HG03520 (cell line): ENCODE data around the gene LYRM2.
A peak's percentile ranks its signal among the peaks of the same experiment; 100 is the strongest.

ENCODE experiments used
- ATAC-seq: cut with Tn5 transposase; IDR thresholded peaks from one replicate; pipeline ENCODE4 v1.9.1; 2021; ENCODE audit warnings: mild to moderate bottlenecking, moderate library complexity; ENCODE audit not compliant: unreplicated experiment

LYRM2 gene

DNA sequence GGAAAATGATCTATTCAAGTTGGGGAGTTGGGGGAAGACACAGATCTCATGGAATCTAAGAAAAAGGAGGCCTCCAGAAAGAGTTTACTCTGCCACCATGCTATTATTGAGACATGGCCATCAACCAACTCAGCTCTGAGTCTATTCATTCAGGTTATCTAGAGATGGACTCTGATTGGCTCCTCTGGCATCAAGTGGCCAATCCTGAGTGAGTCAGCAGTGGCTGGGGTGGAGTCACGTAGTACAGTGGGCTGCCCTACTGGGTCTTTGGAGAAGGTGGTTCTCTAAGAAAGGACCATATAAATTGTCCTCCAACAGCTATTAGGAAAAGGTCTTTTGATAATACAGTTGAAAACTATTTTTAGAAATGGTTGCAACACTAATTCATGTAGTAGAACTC lies 42.1 kb downstream of the LYRM2 start:
- no peak for ATAC-seq

DNA sequence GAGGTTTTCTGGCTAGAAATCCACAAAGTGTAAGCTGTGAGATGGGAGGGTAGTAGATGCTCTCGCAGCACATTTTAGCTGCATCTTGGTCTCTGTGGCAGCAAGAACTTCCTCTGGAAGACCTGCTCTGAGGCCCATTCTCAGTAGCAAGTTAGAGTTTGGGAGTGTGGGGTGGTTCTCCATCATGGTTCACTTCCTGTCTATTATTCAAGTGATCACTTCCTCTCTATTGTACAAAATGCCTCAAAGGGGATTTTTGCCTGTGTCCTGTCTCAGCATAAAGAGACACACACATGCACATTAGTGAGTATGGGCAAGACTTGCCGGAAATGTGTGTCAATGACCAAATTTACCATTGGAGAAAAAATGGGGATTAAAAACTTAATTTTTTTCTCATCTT lies 42.5 kb downstream of the LYRM2 start:
- ATAC-seq: peak; percentile 90

DNA sequence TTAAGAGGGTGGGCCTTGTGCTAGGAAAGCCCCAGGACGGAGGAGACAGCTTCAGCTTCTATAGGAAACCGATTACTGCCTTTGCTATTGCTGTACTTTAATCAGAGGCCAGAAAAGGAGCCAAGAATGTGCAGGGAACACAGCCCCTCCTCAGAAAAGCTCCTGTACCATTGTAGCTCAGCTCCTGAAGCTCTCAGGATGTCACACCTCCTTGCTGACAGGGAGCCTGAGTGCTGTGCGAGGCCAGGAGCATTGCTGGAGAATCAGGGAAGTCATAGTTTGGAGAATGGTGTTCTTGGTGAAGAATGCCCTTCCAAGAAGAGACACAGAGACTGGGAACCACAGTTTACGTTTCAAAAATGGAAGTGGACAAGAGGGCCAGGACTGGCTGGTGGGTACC lies 46.8 kb downstream of the LYRM2 start:
- no peak for ATAC-seq

DNA sequence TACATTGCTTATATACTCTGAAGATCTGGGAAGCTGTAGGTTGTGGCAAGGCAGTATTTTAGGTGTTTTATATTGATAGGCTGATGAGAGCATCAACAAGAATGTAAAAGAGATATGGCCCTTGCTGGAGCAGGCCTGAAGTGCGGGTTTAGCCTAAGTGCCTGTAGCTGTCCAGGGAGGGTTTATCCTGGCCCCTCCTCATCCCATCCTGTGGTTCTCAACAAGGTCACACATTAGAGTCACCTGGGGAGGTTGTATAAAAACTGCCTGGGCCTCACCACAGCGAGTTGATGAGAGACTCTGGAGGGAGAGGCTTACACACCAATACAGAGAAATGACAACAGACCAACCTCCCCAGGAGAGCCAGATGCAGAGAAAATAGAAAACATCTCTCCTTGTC lies 48.4 kb downstream of the LYRM2 start:
- no peak for ATAC-seq

DNA sequence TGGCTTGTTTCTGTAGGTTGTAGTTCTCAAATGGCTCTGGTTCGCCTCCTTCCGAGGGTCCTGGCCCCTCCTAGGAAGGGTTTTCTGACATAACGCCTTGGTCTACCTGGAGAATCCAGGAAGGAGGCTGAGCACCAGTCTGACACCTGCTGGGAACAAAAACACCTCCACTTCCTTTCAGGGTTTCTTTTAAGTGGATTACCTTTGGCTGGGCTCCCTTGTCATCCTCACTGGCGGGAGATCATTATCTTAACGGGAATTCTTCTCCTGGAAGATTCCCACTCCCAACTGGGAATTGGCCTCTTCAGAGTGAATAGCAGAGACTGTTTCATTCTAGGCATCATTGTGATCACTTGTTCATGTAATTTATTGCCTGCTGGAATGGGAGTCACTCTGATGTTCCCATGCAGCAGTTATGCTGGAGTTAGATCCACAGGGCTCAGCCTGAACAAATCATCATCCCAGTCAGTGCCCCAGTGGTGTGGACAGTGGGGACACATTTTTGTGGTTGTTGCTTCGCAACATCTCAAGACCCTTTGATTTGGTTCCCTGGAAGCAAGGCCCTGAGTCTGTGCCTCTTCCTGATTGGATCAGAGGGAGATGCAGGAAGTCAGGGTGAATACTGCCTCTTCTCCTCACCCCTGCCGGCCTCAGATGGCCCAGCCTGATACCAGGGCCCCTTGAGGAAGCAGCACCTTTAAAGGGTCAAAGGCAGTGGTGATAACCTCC lies 49.1 kb downstream of the LYRM2 start:
- ATAC-seq: no peak

DNA sequence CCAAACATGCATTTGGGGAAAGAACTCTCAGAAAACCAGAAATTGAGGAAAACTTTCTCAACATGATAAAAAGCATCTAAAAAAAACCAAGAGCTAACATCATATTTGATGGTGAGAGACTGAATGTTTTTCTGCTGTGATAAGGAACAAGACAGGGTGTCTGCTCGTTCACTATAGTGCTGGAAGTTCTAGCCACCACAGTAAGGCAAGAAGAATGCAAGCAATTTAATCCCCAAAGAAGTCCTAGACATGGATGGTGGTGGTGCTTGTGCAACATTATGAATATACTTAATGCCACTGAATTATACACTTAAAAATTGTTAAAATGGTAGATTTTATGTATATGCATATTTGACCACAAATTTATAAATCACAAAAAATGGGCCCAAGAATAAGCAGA lies 53.4 kb downstream of the LYRM2 start:
- no peak for ATAC-seq

DNA sequence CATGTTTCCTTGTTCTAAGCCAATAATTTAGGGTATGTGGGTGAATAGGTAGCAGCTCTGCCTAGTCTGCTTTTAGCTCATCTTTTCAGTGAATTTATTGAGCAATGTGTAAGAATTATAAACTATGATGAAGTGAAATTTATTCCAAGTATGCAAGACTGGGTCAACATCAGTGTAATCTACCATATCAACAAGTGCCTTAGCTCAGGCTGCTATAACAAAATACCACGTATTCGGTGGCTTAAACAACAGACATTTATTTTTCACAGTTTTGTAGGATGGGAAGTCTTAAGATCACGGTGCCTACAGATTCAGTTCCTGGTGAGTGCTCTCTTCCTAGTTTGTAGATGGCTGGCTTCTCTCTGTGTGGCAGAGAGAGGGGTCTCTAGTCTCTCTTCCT lies 54.0 kb downstream of the LYRM2 start:
- ATAC-seq: no peak

DNA sequence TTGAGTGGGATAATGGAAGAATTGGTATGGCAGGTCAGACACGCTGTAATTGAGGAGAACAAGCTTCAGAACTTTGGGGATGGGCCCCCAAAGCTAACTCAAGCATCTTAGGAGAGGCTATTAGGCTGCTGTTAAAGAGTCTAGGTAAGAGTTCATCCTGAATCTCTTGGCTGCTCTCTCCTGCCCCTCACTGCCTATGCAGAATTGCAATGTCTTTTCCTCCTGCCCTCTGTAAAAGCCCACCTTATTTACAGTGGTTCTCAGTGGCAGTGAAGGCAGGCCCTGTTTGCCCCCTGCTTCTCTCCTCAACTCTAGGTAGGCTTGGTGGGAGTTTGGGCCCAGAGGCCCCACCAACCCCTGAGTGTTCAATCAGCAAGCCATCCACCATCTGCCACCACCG lies 55.0 kb downstream of the LYRM2 start:
- no peak for ATAC-seq

DNA sequence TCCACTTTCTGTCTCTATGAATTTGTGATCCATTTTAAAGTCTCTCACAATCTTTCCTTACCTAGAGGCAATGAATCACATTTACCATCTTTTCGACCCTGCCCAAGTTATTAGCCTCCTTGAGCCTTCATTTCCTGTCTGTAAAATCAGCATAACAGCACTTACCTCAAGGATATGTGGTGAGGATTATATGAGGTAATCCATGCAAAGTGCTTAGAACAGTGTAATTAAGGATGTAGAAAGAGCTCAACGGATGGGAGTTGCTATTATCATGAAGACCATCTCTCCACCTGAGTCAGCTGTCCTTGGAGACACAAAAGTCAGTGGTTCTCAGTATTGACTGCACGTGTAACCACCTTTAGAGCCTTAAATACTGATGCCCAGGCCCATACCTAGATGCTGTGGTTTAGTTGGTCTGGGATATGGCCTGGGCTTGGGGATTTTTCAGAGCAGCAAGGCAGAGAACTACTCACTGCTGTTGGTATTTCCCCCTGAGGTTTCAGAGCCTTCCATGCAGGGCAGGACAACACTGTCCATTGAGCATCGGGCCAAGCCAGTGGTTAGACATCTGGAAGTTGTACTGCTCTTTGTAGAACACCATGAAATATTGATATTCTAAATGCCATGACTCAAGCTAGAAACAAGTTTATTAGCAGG lies 55.8 kb downstream of the LYRM2 start:
- no peak for ATAC-seq

DNA sequence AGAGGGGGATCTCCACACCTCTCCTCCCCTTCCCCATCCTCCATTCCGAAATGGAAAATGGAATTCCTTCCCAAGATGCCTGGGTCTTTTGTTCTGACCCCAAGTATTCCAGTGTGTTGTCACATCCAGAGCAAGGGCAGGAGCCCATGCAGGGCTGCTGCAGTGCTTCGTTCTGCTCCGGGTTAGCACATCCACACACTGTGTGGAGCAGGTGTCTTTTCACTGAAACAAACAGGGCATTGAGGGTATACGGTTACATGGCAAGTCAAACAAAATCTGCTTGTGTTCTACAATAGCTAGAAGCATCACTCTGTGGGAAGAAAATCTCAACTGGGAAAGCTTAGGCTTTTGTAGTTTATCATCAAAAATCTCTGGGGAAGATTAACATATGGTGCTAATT lies 56.9 kb downstream of the LYRM2 start:
- ATAC-seq: no peak

DNA sequence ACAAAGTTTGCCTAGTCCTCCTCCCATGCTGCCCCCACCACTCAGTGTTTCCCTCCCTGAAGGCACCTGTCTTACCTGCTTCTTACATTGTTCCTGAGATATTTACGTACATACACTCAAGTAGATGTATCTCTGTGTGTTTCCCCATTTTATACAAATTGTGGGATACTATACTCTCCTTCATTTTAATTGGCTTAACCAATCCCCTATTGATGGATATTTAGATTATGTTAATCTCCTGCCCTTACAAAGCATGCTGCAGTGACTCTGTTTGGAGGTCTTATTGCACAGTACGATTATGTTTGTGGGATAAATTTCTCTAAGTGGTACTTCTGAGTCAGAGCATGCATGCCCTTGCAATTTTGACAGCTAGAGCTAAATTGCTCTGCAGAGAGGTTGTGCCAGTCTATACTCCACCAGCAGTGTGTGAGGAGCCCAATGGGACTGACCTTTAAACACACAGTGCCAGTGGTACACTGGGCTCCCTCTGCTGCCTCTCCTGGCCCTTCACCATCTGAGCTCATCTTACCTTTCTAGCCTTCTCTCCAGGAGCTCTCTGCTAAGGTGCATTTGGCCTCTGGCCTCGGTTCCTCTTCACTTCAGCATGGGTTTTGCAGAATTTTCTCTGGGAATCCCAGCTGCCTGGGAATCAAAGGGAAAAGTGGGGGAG lies 57.4 kb downstream of the LYRM2 start:
- ATAC-seq: no peak

DNA sequence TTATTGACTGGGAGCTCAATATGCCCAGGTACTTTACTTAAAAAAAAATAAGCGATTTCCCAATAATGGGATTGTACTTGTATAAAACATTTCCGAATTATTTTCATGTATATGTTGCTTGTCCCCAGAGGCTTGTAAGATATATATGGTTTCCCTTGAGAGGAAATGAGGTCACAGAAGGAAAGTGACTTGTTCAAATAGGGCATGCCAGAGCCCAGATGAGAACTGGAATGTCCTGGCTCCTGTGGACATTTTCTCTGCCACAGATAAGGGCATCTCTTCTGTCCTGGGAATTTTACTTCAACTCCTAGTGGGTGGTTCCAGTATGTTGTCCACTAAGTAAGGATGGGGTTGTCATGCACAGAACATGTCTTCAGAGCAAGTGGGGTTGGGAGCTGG lies 63.0 kb downstream of the LYRM2 start:
- ATAC-seq: no peak

DNA sequence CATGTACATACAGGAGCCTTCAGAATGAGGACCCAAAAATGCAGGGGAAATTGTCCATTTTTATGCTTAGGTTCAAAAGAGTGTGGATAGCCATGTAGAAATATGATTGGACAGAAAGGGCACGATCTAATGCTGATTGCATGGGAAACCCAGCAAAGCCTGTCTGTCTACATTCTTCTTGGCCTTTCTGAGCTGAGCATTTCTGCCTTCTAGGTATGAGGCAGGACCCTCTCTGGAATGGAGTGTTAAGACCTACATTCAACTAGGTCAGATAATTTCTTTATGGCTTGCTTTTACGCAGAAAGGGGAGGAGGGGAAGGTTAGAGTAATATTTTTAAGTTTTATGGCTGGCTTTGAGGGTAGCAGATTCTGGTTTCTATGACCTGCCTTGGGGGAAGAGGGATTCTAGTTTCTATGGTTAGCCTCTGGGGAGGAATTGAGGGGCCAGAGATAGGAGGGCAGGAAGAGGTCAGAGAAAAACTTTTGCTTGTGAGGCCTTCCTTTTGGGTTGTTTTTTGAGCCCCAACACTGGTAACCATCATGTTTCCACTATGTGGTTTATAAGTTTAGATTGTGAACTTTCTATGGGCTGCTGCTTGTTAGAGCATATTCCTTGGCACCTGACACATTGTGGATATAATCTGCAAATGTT lies 63.5 kb downstream of the LYRM2 start:
- no peak for ATAC-seq

DNA sequence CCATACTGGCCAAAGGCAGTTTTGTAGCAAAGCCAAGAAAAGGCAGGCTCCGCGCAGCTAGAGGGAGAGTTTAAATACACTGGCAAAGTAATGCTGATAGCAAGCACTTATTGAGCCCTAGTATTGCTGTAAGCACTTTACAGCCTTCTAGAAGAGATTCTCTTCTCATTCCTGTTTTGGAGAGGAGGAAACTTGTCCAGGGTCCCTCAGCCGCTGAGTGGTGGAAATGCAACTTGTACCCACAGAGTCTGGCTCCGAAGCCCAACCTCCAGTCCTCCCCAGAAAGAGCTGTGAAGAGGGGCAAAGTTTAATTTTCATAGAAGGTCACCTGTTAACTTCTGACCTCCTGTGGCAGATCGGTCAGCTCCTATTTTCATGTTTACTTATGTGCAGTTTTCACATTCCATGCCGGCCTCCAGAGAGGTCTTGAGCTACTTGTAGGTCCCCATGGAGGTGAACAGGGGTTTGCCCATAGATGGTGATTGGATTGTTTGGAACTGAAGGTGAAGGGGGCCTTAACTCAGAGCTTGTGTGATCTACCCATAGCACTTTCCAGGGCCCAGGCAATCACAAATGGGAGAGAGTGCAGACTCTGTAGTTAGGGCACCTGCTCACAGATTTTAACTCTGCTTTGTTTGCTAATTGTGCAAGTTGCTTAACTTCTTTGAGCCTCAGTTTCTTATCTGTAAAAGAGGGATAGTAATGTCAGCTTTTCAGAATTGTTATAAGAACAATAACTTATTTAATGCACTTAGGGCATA lies 70.7 kb downstream of the LYRM2 start:
- no peak for ATAC-seq

DNA sequence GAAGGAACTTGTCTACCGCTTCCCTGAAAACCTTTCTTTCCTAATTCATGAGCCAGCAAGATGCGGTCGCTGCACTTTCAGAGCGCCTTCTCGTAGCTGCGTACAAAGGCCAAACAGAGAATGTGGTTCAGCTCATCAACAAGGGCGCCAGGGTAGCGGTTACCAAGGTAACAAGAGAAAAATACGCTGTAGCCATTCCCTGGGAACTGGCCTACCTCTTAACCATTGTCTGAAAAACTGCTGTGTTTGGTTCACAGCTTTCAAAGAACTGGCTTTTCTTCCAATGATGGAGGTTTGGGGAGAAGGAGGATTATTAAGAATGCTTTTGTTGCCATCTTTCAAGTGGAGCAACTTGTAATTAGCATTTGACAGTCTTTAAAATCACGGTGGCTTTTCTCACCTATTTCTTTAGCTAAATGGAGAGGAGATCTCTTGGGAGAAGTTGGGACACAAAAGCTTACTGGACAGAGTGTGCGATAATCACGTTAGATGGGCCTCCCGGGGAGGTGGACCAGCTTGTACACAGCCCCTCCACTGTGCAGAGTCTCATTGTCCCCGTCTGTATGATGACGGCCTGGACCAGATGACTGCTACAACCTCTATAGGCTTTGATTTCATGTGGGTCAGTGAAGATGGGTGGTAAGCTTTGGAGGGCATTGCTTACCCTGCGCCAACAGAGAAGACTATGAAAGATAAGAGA lies 71.5 kb downstream of the LYRM2 start:
- no peak for ATAC-seq

DNA sequence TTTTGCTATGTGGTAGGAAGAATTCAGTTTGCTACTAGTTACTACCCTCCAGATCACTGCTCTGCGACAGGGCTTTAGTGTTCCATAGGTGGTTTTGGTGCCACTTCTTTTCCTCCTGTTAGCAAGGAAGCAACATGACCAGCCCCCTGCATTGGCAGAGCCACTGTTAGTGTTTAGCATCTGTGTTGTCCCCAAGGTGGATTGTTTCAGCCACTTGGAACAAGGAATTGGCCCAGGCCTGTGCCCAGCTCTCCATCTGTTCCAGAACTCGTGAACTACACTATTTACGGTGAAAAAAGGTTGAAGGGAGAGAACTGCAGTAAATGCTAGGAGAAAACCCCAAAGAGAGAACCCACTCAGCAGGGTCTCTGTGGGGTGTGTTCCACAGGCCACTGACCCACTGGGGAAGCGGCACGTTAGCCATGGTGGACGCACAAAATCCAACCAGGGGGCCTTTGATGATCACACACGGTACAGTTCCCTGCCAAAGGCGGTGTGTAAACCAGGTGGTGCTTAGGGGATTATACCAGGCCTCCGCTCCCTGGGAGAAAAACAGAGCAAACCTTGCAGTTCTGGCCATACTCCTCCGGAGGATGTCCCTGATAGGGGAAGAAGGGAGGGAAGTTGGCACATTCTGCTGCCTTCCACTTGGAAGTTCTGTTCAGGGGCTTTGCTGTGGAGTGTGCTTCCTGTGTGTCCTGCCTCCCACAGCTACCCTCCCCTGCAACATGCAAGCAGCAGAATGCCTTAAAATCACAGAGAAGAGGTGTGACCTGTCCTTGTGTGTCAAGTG lies 72.3 kb downstream of the LYRM2 start:
- no peak for ATAC-seq

DNA sequence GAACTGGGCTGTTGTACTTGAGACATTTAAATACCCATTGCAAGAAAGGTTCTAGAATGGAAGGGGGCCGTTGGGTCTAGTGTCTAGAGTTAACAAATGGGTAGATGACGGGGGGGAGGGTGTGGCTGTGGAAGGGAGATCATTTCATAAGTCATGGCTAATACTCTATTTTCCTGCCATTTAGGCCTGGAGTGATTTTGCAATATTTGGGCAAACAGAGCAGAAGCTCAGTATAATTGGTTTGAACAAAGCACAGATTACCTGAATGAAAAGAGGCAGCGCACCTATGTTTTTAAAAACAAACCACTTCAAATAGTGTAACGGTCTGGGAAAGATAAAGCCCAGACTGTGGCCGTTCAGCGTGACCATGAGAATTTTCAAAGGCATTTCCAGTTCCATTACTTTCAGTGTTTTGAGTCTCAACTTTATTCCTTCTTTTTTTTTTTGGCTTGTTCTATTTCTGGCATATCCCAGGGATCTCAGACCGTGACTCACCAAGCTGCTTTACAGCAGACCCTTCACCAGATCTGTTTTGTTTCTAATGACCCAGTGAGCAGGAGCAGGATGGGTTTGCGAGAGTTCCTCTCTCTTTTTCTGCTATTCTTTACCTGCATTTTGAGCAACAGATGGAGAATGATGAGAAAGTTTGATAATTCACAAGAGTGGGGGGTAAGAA lies 73.7 kb downstream of the LYRM2 start:
- ATAC-seq: no peak

DNA sequence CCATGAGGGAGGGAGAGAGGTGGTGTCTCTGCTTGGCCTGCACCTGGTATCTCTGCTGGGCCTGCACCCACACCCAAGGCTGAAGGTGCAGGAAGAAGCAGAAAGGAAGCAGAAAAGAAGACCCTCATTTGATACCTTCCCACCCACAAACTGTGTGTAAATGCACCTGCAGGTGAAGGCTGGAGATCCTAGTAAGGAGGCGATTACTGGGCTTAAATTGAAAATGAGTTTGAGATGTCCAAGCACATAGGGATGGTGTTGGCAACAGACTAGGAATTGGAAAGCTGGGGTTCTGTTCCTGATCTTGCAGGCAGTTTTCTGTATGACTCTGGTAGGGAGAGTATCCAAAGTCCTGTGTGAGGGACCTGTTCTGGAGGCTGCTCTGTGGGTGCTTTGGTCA lies 74.7 kb downstream of the LYRM2 start:
- ATAC-seq: no peak
